M059J (cell line): ENCODE data around the gene CCDC68. TPM values are rescaled to one million over a fixed set of nuclear protein-coding genes. Genes with fewer than 3 reads are reported as not detected.

ENCODE experiments used
- DNase-seq: peaks from one replicate; pipeline ENCODE4 v3.0.0-alpha.2; 2012; ENCODE audit warnings: low read depth
- total RNA-seq: library from RNA; depleted of rRNA; stranded (reverse); fragments of >200 nt; shearing (Covaris generic); gene quantifications from 2 replicates; pipeline ENCODE4 v1.2.3, GENCODE V29; 2014

Gene CCDC68
- total RNA-seq, 1 experiment from 2014 or later, result 0.05 TPM

DNA sequence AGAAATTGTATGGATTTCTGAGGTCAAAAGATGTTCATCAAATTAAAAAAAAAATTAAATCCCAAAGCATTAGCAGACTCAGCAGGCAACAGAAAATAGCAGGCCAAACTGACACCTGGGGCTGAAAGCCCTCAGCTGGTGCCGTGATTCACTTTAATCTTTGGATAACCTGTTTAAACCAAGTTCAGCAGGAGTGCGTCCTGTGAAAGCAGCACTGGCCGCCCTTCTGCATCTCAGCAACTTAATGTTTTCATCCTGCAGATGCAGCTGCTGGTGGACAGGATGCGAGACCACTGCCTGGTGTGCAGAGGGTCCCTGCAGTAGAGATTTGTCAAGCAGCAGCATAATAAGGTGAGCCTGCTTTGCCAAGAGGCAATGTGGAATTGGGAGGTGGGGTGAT, 41.2 kb downstream of the CCDC68 start:
- DNase-seq, result no peak

DNA sequence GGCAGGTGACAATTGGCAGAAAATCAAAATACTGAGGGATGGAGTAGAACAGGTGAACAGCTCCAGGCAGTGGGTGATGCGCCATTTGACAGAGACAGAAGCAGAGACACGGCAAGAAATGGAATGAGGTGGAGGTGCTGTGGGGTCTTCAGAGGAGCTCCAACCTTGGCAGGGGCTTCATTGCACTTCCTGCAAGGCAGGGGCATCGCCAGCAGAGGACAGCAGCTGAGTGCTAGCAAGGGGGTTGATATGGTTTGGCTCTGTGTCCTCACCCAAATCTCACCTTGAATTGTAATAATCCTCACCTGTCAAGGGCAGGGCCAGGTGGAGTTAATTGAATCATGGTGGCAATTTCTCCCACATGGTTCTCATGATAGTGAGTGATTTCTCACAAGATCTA, 42.8 kb downstream of the CCDC68 start:
- DNase-seq, result no peak

DNA sequence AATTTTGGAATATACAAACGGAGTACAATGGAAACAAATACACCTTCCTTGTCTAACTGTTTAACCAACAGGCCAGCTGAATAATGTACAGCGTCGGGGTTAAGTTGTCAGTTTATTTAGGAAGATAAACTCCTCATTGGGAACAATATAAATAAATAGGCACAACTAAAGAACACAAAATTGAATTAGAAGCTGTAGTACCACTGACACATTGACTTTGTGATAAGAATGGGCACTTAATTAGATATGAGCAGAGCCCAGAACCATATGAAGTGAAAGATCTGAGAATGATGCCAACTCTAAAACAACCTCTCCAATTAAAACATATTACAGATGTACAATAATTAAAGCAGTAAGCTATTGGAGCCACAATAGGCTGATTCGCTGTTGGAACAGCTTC, 44.4 kb downstream of the CCDC68 start:
- DNase-seq, result no peak

DNA sequence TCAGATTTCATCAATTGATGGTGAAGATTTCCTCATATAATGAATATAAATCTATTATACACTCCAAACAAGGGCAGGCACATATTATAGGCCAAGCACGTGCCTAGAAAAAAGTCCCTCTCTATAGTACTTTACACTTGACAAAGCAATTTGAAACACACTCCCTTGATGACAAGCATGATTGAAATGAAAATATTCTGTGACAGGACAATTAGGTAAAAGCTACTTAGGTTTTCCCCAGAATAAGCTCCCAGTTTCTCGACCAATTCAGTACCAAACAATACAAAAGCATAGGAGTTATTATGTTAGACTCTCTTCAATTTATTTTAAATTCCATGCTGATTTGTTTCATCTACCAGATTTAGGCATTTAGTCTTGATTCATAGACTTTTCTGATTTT, 47.7 kb downstream of the CCDC68 start:
- no peak for DNase-seq

DNA sequence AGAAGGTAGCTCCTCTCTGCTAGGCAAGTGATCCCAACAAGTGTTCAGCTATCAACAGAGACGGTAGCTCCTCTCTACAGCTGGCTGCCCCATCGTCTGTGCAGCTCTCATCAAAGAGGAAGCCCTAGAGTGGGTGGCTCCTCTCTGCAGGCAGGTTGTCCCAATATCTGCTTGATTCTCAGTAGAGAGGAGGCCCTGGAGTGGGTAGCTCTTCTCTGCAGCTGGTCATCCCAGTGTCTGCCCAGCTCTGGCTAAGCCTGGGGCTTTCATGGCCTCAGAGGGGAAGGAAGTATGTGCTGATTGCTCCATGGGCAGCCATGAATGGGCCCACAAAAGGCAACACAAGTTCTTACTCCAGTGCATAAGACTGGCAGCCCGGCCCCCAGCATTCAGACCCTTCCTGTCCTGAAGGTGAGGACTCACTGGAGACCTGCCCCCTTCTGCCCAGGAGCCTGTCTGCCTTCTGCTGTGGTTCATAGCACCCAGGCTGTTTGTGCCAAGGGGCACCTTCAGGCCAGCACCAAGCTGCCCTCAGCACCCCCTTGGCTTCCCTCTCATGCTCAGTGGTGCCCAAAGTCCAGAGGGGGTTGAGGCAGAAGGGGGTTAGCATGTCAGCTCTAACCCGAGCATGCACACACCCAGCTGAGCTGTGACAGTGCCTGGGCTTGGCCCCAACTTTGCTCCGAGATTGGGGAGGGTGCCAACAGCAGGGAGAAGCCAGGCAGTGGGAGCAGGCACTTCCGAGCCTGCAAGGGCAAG, 48.9 kb downstream of the CCDC68 start:
- no peak for DNase-seq

DNA sequence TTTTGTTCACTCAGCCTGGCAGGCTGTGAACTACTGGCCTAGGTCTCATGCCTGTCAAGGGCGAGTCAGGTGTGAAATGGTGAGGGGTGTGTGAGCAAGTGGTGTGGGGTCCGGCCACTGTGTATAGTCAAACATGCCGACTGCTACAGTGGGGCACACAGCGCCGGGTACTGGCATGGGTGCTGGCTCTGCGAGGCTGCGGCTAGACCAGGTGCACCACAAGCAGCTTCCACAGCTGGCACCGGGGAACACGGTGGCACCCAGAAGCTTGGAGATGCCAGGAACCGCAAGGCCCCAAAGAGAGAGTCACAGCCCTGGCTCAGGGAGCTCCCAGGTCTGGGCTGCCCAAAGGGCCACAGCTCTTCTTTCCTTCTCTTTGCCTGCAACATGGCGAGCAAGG, 49.7 kb downstream of the CCDC68 start:
- DNase-seq, result no peak

DNA sequence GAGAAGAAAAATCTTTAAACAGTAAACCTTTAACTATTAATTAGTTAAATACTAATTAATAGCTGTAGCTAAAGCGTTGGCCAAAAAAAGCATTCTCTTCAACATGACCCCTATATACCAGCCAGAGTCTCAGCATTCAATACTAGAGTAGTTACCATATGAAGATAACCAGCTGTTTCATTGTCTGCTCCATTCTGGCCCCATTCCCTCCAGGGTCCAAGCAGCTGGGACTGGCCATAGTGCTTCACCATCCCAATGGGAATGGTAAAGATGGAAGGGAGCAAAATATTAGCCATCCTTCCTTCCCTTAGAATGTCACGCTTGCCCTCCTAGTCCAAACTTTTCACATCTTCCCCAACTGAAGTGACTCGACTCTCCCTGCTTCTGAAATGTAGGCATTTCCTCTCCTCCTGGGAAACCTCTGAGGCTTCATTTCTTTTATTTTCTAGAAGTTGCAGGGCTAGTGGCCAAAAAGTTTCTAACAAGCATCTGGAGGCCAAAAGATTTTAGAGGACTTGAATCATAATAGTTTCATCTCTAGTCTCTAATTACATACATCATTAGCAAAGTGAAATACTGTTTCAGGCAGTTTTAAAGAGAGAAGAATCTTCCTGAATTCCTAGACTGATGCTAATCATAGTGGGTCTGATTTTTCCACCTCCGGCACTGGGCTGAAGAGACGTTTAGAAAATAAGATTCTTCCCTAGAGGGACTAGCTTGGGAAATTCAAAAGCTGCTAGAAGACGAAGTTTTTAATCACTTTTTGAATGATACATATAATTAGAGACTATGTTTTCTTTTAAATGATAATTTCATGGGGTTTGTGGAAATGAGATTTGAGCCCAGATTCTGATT, 52.7 kb downstream of the CCDC68 start:
- DNase-seq, result no peak

DNA sequence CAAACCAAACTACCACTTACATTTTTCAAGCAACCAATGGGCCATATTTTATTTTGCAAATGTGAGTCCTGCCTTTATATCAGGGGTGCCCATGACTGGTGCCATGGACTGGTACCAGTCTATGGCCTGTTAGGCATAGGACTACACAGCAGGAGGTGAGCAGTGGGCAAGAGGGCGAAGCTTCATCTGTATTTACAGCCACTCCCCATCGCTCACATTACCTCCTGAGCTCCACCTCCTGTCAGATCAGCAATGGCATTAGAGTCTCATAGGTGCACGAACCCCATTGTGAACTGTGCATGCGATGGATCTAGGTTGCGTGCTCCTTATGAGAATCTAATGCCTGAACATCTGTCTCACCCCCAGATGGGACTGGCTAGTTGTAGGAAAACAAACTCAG, 53.6 kb downstream of the CCDC68 start:
- no peak for DNase-seq

DNA sequence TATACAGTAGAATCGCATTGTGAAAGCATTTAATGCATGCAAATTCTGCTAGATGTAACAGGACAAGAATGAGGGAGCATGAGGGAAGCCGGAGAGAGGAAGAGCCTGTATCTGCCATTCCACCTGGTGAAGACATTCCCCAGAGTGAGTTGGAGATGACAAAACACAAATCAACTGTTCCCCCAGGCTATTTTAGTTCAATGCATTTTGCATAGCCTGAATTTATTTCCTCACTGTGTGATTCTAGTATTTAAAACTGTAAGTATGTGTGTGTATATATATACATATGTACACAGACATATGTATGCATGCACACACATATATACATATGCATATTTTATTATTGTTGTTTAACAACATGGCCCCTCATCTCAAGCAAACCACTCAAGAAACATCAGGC, 54.7 kb downstream of the CCDC68 start:
- DNase-seq, result no peak

DNA sequence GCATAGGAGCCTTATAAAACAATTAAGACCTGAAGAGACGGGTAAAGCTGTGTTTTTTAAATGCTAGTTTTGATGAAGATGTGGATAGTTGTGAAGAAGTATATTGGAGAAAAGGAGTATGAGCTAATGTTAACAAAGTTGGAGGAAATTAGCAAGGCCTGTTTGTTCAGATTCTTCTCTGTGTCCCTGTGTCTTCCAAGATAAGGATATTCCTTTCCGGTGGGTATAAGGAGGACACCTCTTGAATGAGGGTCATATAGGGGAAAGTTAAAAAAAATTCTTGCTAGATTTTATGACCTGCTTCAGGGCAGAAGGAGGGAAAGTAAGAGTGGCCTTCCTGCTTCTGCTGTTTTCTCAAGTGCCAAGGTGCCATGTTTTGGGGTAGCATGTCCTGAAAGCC, 59.0 kb downstream of the CCDC68 start:
- DNase-seq, result no peak

DNA sequence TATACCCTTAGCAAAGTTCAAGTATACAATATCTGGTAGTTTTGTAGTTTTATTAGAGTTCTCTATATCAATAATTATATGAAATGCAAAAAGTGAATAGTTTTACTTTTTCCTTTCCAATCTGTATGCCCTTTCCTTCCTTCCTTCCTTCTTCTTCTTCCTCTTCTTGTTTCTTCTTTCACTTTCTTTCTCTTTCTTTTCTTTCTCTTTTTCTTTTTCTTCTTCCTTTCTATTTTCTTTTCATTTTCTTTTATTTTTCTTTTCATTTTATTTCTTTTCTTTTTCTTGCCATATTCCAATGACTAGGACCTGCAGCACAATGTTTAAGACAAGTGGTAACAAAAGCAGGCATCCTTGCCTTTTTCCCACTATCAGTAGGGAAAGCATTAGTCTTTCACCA, 59.8 kb downstream of the CCDC68 start:
- no peak for DNase-seq

DNA sequence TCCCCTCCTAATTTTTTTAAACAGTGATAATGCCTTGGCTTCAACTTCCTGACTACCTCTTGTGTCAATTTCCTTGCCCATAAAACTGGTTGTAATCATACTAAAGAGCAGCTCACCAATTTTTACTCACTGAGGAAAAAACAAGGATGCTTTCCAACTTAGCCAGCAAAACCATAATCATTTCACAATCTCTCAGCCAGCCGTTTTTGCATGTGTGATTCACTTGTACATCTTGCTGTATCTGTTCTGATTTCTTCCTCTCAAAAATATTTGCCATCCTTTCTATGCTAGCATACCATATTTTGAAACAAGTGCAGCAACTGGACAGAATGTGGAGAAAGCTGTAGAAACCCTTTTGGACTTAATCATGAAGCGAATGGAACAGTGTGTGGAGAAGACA, 70.3 kb downstream of the CCDC68 start:
- DNase-seq, result no peak

DNA sequence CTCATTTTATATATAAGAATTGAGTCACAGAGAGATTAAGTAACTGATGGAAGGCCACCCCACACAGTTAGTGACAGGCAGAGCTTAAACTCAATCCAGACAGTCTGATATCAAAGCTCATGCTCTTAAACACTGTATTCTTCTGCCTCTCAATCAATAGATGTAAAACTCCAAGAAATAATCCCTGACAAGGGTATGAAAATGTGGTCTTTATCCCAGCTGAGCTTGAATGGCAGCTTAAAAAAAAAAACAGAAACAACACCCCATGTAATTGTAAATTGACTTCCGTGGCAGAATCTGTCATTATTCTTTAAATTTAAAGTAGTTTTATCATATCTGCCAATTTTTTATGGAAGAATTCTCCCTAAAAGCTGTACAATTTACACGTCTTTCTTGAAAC, 70.9 kb downstream of the CCDC68 start:
- DNase-seq, result no peak

DNA sequence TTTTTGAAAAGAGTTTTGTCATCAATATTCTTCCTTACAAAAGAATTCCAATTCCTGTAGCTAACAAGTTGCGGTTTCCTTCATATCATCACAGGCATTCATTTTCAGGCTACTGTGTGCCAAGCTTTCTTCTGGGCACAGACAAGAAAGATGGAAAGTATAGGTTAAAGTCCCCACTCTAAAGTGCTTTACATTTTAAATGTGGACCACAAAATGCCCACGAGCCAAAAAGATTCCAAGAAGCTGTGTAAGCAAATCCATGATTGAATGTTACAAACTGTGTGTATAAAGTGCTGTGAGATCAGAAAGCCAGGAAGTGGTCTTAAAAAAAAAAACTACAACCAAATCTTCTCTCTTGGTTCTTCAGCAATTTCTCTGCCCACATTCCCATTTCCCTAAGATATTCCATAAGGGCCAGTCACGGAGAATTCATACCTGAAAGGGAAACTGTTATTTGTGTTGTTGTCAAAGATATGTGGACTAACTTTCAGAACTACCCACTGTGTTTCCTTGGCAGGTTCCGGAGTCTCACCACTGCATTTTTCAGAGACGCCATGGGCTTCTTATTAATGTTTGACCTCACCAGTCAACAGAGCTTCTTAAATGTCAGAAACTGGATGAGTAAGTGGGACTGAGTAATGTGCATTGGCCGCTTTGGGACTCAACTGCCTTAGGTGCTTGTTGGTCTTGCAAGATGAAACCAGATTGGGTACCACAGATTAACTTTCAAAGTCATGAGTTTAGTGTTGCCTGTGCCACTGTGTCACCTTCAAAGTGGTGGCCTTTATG, 75.3 kb downstream of the CCDC68 start:
- DNase-seq, result peak; percentile 65

DNA sequence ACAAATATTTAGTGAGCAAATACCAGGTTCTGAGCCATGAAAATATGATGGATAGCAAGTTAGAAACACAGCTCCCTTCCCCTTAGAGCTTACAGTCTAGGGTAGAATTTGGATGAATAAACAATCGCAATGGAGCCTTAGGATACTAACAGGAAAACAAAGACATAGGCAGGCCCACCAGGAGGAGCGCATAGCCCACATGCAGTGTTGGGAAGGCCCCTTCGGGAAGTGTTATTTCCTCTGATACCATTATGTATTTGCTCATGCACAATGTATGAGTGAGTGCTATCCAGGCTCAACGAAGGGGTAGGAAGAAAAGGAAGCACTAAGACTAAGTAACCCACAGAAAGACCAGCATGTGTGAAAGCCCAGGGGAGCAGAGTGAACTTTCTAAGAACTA, 76.9 kb downstream of the CCDC68 start:
- no peak for DNase-seq

DNA sequence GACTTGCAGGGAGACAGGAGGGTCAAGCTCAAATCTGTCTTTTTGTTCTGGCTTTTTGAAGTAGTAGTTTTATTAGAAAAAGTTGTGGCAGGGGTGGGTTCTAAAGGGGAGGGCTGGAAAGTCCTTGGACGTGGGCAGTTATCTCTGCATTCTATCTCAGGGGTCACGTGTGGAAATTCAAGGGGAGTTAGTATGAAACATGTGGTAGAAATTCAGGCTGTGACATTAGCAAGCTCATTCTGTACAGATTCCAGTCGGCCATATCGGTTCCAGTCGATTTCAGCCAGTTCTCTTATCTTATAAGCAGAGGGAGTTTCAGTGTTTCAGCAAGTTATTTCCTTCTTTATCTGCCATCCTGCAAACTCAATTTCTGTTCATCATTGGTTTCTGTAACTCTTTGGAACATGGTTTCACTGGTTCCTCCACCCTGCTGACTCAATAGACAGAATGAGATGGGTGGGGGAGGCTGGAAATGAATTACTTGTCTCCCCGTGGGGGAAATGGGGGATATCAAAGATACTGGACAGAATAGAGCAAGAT, 78.0 kb downstream of the CCDC68 start:
- no peak for DNase-seq

DNA sequence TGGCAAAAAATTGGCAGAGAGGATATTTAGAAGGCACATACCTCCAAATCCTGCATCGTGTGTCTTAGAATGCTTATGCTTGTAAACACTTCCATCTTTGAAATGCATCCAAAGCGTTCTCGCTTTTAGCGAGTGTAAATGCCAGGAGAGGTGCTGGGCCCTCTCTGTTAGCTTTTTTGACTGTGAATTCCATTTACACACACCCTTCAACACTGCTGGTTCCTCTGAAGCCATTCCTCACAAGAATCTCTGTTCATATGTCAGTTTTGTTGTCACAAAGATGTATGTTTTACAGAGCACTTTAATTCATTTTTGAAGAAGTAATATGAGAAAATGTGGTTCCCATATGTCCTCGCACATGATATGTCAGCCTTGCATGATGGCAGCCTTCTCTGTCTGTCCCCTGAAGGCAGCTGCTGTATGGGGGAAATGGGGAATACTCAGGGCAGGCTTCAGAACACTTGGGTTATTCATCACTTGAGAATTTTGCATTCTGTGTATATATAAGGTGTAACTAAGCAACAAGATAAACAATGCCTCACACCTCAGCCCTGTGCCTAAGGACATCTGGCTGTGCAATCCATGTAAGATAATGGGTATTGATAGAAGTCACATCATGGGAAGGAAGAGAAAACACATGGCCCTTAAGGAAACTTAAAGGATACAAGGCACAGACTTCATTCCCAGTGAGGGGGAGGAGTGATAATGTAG, 78.7 kb downstream of the CCDC68 start:
- DNase-seq, result peak; percentile 50

DNA sequence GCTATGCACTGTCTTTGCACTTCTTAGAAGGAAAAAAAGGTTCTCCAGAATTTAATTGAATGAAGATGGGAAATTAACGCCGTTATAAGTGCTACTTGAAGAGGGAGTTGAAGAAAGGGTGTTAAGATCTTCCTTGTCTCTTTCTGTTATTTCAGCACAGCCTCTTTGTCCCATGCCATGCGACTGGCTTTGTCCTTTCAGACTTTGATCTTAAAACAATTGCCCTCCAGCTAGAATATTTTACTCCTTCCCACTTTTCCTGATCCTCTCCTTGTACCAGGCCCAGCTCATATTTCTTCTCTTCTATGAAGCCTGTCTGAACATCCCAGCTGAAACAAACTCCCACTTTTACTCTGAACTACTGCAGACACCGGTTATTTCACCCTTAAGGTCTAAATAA, 79.6 kb downstream of the CCDC68 start:
- no peak for DNase-seq

DNA sequence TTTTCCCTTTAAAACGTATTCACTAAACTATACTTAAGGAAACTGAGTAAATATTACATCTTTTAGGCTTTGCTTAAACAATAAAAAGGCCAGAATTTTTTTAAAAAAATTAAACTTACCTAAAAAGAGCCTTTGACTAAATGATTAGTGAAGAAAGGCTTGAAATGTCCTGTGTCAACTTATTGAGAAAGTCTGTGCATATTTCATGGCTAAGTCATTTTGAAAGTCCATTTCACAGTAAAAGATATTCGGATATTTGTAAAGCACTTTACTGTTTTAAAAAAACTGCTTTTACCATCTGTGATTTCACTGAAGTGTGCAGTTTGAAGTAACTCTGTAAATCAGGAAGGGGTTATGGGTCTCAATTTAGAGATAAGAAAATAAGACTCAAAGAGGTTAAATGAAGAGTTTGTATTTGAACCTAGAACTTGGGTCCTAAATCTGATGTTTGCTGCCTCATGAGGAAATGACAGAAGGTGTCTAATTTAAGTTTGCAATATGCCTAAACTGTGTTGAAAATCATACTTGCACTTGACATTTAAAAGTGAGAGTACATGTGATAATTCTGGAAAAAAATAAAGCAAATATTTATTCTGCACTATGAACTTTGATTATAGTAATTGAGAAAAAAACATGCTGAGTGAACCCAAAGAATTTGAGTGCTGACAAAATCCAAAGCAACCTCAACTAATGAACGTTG, 80.5 kb downstream of the CCDC68 start:
- DNase-seq, result no peak

DNA sequence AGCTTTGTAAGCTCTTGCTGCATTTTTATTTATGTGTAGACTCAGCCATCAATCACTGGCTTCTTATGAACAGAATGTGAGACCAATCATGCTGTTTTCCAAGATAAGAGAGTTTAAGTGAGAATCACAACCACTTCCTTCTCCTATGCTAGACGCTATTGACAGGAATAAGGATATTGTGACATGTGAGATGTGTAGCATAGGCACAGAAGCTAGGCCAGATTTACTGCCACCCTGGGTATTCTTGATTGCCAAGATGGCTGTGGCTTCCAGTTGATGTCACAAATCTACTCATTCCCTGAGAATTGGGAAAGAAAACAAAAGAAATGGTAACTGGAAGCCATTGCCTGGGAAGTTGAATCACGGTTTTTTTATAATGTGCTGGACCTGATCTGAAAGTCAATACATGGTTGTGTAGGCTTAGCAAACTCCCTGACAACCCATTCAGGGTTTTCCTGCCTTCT, 81.1 kb downstream of the CCDC68 start:
- peak; percentile 14 for DNase-seq

DNA sequence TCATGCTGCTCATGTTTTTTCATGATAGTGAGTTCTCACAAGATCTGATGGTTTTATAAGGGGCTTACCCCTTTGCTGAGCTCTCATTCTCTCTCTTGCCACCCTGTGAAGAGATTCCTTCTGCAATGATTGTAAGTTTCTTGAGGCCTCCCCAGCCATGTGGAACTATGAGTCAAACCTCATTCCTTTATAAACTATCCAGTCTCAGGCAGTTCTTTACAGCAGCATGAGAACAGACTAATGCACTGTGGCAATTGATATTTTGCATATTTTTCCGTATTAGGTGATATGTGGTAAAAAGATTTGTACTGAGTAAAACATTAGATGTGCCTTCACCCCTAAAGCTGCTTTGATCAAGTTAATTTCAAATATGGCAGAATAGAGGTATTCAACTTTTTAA, 82.2 kb downstream of the CCDC68 start:
- DNase-seq, result no peak
